HepG2 (cell line): Measurements from ENCODE around the gene MACROD2. TPM values are rescaled to one million over a fixed set of nuclear protein-coding genes. Genes with fewer than 3 reads are reported as not detected.

Experiments used
- ATAC-seq: fragments of 200-7000 bp; cut with Tn5 transposase; 3 replicates; pipeline ENCODE4 v1.9.1; 2020; ENCODE audit warnings: mild to moderate bottlenecking, moderate library complexity
- BruUV-seq: library from RNA; stranded (reverse); fragments of 400-500 nt; replicated peaks from 2 replicates; lab custom pipeline; 2021; lab: Mats Ljungman, UMichigan
- CTCF ChIA-PET: fragments of 300-600 bp; formaldehyde crosslinking; extraction: SDS; loops from one replicate; lab custom pipeline; 2021; ENCODE audit warnings: low total read pairs, inconsistent platforms, low intra/inter-chr PET ratio; lab: Yijun Ruan, JAX
- POLR2A ChIA-PET: fragments of 350-600 bp; sonication (Branson Sonifier 250); formaldehyde crosslinking; loops from one replicate; lab custom pipeline; 2020; ENCODE audit warnings: antibody characterized with exemption, inconsistent platforms; lab: Yijun Ruan, JAX
- DNase-seq: peaks from one replicate; pipeline ENCODE4 v3.0.0-alpha.2; 2015; ENCODE audit warnings: low spot score
- FAIRE-seq: peaks from 3 replicates; lab custom pipeline; 2011; peaks lifted over from hg19 to GRCh38; lab: Jason Lieb, UNC
- H2AFZ ChIP-seq: one replicate; pipeline ENCODE4 v1.6.1; 2011; ENCODE audit warnings: low read length, inconsistent platforms
- H3K27ac ChIP-seq: fragments of 300-600 bp; 3 replicates; pipeline ENCODE4 v1.8.0; 2011; ENCODE audit warnings: mixed run types, mild to moderate bottlenecking, mixed read lengths, low read length, inconsistent platforms; ENCODE audit not compliant: insufficient read depth; ENCODE audit errors: extremely low read length
- H3K27me3 ChIP-seq, 2 experiments: fragments of 200-600 bp in 1 of 2; 2 replicates in 1 of 2; 3 replicates in 1 of 2; pipeline versions ENCODE4 v1.6.0 to v1.8.0; 2011; ENCODE audit warnings: low read length in 2 of 2, mild to moderate bottlenecking in 2 of 2, moderate library complexity in 2 of 2, inconsistent platforms in 1 of 2; ENCODE audit not compliant: insufficient read depth in 2 of 2, control insufficient read depth in 1 of 2
- H3K36me3 ChIP-seq, 2 experiments: fragments of 200-600 bp in 1 of 2; replicated peaks in 1 of 2; 2 replicates in 1 of 2; 3 replicates in 1 of 2; pipeline versions ENCODE4 v1.5.1 to v1.8.0; 2011; ENCODE audit warnings: low read length in 2 of 2, inconsistent platforms in 1 of 2; ENCODE audit not compliant: insufficient read depth in 2 of 2, control insufficient read depth in 1 of 2
- H3K4me1 ChIP-seq: 2 replicates; pipeline ENCODE4 v1.5.1; 2012; ENCODE audit warnings: low read length, inconsistent platforms; ENCODE audit not compliant: insufficient read depth
- H3K4me2 ChIP-seq: 2 replicates; pipeline ENCODE4 v1.6.0; 2011; ENCODE audit warnings: low read depth, low read length, inconsistent platforms
- H3K4me3 ChIP-seq, 3 experiments: fragments of 200-600 bp in 1 of 3; sonication (generic), shearing (Covaris generic) in 1 of 3; replicated peaks in 1 of 3; 2 replicates each; pipeline ENCODE4 v1.5.1; 2011 to 2016; ENCODE audit warnings: low read length in 3 of 3, inconsistent platforms in 2 of 3, low read depth in 2 of 3, mild to moderate bottlenecking in 2 of 3, control low read depth in 1 of 3, mixed read lengths in 1 of 3; ENCODE audit not compliant: insufficient read depth in 1 of 3
- H3K79me2 ChIP-seq: one replicate; pipeline ENCODE4 v1.6.1; 2011; ENCODE audit warnings: low read length, inconsistent platforms; ENCODE audit not compliant: insufficient read depth
- H3K9ac ChIP-seq: 2 replicates; pipeline ENCODE4 v1.6.0; 2011; ENCODE audit warnings: mild to moderate bottlenecking, low read depth, low read length, inconsistent platforms; ENCODE audit not compliant: insufficient read depth
- H3K9me3 ChIP-seq: 2 replicates; pipeline ENCODE4 v1.5.1; 2012; ENCODE audit warnings: mild to moderate bottlenecking, low read length
- H4K20me1 ChIP-seq: 2 replicates; pipeline ENCODE4 v1.6.0; 2011; ENCODE audit warnings: inconsistent platforms, mild to moderate bottlenecking, low read length, moderate library complexity; ENCODE audit not compliant: insufficient read depth
- ATF1 ChIP-seq: IDR thresholded peaks from 2 replicates; pipeline ENCODE4 v1.6.1; 2016; ENCODE audit warnings: mild to moderate bottlenecking, control low read depth
- ETV5 ChIP-seq: IDR thresholded peaks from 2 replicates; pipeline ENCODE4 v1.6.1; 2018; ENCODE audit warnings: missing biosample characterization, missing genetic modification reagents, inconsistent platforms, borderline replicate concordance
- GABPB1 ChIP-seq: IDR thresholded peaks from 2 replicates; pipeline ENCODE4 v1.6.1; 2016; ENCODE audit warnings: mild to moderate bottlenecking, missing genetic modification reagents, moderate library complexity, missing compliant biosample characterization
- HNRNPLL ChIP-seq: fragments of 200-400 bp; formaldehyde crosslinking; IDR thresholded peaks from 2 replicates; pipeline ENCODE4 v1.6.1; 2017; ENCODE audit warnings: mild to moderate bottlenecking, low read depth, low read length; ENCODE audit not compliant: poor library complexity, severe bottlenecking
- PAX8 ChIP-seq: sonication (generic); formaldehyde crosslinking; IDR thresholded peaks from 2 replicates; pipeline ENCODE4 v1.8.0; 2022; ENCODE audit warnings: mild to moderate bottlenecking, missing genetic modification reagents, borderline replicate concordance
- ZNF614 ChIP-seq: IDR thresholded peaks from 2 replicates; pipeline ENCODE4 v1.6.1; 2018; ENCODE audit warnings: missing biosample characterization, missing genetic modification reagents, inconsistent platforms, borderline replicate concordance
- ZNF878 ChIP-seq: sonication (generic); formaldehyde crosslinking; IDR thresholded peaks from 2 replicates; pipeline ENCODE4 v1.8.1; 2023; ENCODE audit warnings: mild to moderate bottlenecking, missing genetic modification reagents, moderate library complexity
- WGBS: methylation state at CpG from one replicate; pipeline ENCODE4 v1.1.6; 2017; ENCODE audit warnings: low lambda C conversion rate; 5-methylcytosine and 5-hydroxymethylcytosine counted together
- in situ Hi-C: cut with HindIII; loops from 2 replicates; pipeline ENCODE4 v1.10.0; 2017; ENCODE audit warnings: low pct_unique_long_range_greater_than_20kb; ENCODE audit not compliant: extremely low pct_ligation_motif_present
- intact Hi-C: fragments of 100-400 bp; cut with micrococcal nuclease; formaldehyde crosslinking; loops from one replicate; pipeline ENCODE4 v1.10.0; 2022; ENCODE audit not compliant: unreplicated experiment
- polyA plus RNA-seq, 8 experiments: library from polyadenylated mRNA; depleted of rRNA in 3 of 8; stranded (reverse) in 7 of 8; unstranded in 1 of 8; fragments of >200 nt; fragmentation: Illumina TruSeq in 4 of 8; extraction: Trizol in 4 of 8; gene quantifications; 2 replicates each; pipeline versions ENCODE4 v1.2.1 to v1.2.3, GENCODE V29; 2011 to 2016; ENCODE audit warnings: low read depth in 4 of 8, missing spikeins in 1 of 8, mixed read lengths in 1 of 8; ENCODE audit not compliant: insufficient read depth in 1 of 8
- total RNA-seq, 5 experiments: library from RNA; depleted of rRNA; stranded (reverse); fragments of >200 nt; fragmentation: Illumina TruSeq; extraction: Trizol; gene quantifications; 2 replicates each; pipeline ENCODE4 v1.2.3, GENCODE V29; 2016; ENCODE audit warnings: low read depth in 1 of 5
- TF ChIP-seq, protein P1 (sequence below): sonication (generic); formaldehyde crosslinking; IDR thresholded peaks from 2 replicates; pipeline ENCODE4 v1.4.0; 2020; ENCODE audit warnings: mild to moderate bottlenecking, missing genetic modification reagents
- TF ChIP-seq, protein P2 (sequence below): sonication (generic); formaldehyde crosslinking; IDR thresholded peaks from 2 replicates; pipeline ENCODE4 v1.5.1; 2020; ENCODE audit warnings: mild to moderate bottlenecking, missing genetic modification reagents, moderate library complexity
- TF ChIP-seq, protein P3 (sequence below): sonication (generic); formaldehyde crosslinking; IDR thresholded peaks from 2 replicates; pipeline ENCODE4 v1.9.0; 2021; ENCODE audit warnings: missing genetic modification reagents, mild to moderate bottlenecking, borderline replicate concordance
- TF ChIP-seq, protein P4 (sequence below): IDR thresholded peaks from 2 replicates; pipeline ENCODE4 v1.6.1; 2018; ENCODE audit warnings: missing genetic modification reagents
- TF ChIP-seq, protein P5 (sequence below): sonication (generic); formaldehyde crosslinking; IDR thresholded peaks from 2 replicates; pipeline ENCODE4 v1.4.0; 2020; ENCODE audit warnings: missing genetic modification reagents

The MACROD2 gene
- total and polyA plus RNA-seq, 2 of the 13 experiments (the other 11 are each of a cell fraction or from before 2014, with no cell fraction given): 0.13 to 0.51 TPM

DNA sequence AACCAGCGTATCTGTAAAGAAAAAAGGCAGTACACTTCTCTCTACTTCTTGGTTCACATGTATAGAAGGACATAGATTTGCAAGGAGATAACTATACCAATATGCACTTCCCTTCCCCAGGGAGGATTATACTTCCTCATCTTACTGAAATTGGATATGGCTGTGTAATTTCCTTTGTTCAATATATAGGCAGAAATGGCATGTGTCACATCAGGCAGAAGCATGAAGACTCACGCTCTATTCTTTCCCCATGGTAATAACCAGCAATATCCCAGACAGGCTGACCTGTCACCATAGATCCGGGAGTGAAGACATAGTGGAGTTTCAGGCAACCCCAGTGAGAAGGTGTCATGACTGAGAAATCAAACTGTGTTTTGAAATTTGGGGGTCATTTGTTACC is 2059.7 kb downstream of the MACROD2 start (continued):
- TF ChIP-seq, protein P1, sequence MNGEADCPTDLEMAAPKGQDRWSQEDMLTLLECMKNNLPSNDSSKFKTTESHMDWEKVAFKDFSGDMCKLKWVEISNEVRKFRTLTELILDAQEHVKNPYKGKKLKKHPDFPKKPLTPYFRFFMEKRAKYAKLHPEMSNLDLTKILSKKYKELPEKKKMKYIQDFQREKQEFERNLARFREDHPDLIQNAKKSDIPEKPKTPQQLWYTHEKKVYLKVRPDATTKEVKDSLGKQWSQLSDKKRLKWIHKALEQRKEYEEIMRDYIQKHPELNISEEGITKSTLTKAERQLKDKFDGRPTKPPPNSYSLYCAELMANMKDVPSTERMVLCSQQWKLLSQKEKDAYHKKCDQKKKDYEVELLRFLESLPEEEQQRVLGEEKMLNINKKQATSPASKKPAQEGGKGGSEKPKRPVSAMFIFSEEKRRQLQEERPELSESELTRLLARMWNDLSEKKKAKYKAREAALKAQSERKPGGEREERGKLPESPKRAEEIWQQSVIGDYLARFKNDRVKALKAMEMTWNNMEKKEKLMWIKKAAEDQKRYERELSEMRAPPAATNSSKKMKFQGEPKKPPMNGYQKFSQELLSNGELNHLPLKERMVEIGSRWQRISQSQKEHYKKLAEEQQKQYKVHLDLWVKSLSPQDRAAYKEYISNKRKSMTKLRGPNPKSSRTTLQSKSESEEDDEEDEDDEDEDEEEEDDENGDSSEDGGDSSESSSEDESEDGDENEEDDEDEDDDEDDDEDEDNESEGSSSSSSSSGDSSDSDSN (CRISPR knock-in tag): no peak
- TF ChIP-seq GABPB1 (no peak), ZNF878 (no peak), ZNF614 (CRISPR knock-in tag) (no peak)
- TF ChIP-seq, protein P2, sequence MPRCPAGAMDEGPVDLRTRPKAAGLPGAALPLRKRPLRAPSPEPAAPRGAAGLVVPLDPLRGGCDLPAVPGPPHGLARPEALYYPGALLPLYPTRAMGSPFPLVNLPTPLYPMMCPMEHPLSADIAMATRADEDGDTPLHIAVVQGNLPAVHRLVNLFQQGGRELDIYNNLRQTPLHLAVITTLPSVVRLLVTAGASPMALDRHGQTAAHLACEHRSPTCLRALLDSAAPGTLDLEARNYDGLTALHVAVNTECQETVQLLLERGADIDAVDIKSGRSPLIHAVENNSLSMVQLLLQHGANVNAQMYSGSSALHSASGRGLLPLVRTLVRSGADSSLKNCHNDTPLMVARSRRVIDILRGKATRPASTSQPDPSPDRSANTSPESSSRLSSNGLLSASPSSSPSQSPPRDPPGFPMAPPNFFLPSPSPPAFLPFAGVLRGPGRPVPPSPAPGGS (CRISPR knock-in tag): no peak
- TF ChIP-seq, protein P3, sequence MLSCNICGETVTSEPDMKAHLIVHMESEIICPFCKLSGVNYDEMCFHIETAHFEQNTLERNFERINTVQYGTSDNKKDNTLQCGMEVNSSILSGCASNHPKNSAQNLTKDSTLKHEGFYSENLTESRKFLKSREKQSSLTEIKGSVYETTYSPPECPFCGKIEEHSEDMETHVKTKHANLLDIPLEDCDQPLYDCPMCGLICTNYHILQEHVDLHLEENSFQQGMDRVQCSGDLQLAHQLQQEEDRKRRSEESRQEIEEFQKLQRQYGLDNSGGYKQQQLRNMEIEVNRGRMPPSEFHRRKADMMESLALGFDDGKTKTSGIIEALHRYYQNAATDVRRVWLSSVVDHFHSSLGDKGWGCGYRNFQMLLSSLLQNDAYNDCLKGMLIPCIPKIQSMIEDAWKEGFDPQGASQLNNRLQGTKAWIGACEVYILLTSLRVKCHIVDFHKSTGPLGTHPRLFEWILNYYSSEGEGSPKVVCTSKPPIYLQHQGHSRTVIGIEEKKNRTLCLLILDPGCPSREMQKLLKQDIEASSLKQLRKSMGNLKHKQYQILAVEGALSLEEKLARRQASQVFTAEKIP (CRISPR knock-in tag): no peak

DNA sequence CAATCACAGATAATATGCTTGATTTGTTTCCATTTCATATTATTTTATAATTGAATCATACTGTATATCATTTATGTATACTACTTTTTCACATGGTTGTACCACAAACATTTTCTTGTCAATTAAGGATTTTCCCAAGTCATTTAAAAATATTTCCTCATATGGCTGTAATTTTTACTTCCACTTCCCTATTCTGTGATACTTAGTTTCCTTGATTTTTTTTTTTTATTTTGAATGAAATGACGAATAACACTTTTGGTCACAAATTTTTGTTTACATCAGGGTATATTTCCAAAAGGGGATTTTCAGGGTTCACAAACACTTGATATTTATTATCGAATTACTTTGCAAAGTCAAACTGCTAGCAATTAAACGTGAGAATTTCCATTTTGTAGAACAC is 2062.3 kb downstream of the MACROD2 start:
- Histone ChIP-seq H3K27ac (no peak overlapping the region), H3K27me3 (no peaks in the 10 kb centered on the region), H3K9me3 (peaks cover 45% of the 10 kb centered on the region), H3K4me3 (no peak overlapping the region), H3K9ac (no peak overlapping the region), H2AFZ (no peak overlapping the region), H3K4me2 (no peak overlapping the region), H4K20me1 (no peaks in the 10 kb centered on the region), H3K36me3 (no peaks in the 10 kb centered on the region), H3K79me2 (no peaks in the 10 kb centered on the region), H3K4me1 (no peaks in the 10 kb centered on the region)
- intact Hi-C loops: no loop called here
- no peak for FAIRE-seq
- 4% methylated on average over 3 of the region's 3 CpGs for WGBS
- in situ Hi-C loops: no loop called here
- no TSS peak for BruUV-seq
- no peak for DNase-seq
- ChIA-PET POLR2A (no interaction called here), CTCF (no interaction called here)
- no peak for ATAC-seq
- TF ChIP-seq HNRNPLL (no peak), ATF1 (no peak), PAX8 (no peak), ETV5 (no peak)
- TF ChIP-seq, protein P4, sequence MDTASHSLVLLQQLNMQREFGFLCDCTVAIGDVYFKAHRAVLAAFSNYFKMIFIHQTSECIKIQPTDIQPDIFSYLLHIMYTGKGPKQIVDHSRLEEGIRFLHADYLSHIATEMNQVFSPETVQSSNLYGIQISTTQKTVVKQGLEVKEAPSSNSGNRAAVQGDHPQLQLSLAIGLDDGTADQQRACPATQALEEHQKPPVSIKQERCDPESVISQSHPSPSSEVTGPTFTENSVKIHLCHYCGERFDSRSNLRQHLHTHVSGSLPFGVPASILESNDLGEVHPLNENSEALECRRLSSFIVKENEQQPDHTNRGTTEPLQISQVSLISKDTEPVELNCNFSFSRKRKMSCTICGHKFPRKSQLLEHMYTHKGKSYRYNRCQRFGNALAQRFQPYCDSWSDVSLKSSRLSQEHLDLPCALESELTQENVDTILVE: no peak
- TF ChIP-seq, protein P5, sequence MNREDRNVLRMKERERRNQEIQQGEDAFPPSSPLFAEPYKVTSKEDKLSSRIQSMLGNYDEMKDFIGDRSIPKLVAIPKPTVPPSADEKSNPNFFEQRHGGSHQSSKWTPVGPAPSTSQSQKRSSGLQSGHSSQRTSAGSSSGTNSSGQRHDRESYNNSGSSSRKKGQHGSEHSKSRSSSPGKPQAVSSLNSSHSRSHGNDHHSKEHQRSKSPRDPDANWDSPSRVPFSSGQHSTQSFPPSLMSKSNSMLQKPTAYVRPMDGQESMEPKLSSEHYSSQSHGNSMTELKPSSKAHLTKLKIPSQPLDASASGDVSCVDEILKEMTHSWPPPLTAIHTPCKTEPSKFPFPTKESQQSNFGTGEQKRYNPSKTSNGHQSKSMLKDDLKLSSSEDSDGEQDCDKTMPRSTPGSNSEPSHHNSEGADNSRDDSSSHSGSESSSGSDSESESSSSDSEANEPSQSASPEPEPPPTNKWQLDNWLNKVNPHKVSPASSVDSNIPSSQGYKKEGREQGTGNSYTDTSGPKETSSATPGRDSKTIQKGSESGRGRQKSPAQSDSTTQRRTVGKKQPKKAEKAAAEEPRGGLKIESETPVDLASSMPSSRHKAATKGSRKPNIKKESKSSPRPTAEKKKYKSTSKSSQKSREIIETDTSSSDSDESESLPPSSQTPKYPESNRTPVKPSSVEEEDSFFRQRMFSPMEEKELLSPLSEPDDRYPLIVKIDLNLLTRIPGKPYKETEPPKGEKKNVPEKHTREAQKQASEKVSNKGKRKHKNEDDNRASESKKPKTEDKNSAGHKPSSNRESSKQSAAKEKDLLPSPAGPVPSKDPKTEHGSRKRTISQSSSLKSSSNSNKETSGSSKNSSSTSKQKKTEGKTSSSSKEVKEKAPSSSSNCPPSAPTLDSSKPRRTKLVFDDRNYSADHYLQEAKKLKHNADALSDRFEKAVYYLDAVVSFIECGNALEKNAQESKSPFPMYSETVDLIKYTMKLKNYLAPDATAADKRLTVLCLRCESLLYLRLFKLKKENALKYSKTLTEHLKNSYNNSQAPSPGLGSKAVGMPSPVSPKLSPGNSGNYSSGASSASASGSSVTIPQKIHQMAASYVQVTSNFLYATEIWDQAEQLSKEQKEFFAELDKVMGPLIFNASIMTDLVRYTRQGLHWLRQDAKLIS (CRISPR knock-in tag): no peak
